Measurements from ENCODE around the gene WNT5A. TPM values are rescaled to one million over a fixed set of nuclear protein-coding genes. Genes with fewer than 3 reads are reported as not detected.

WNT5A gene
- total RNA-seq, 1 donor from 2014 or later = 17.7 TPM

DNA sequence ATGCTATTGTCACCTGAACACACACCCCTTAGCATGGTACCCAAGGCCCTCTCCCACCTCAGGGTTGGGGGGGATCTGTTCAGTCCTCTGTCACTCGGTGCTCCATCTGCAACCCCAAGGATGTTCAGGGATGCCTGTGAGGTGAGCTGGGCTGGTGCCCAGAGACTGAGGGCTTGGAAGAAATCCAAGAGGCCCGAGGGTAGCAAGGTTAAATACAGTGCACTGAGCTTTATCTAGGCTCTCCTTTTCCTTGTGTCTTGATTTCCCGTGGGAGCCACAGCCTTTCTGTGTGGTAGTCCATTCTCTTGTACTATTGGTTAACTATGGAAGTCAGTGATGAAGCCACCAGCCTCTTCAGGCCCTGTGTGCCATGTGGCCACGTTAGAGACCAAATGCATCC is 18.7 kb upstream of the WNT5A start:
- ATAC-seq = peak; percentile 44

DNA sequence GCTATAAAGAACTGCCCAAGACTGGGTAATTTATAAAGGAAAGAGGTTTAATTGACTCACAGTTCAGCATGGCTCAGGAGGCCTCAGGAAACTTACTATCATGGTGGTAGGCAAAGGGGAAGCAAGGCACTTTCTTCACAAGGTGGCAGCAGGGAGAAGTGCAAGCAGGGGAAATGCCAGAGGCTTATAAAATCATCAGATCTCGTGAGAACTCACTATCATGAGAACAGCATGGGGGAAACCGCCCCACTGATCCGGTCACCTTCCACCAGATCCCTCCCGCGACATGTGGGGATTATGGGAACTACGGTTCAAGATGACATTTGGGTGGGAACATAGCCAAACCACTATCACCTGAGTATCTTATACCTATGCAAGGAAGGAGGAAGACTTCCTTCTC is 18.0 kb upstream of the WNT5A start:
- peak; percentile 25 for ATAC-seq

DNA sequence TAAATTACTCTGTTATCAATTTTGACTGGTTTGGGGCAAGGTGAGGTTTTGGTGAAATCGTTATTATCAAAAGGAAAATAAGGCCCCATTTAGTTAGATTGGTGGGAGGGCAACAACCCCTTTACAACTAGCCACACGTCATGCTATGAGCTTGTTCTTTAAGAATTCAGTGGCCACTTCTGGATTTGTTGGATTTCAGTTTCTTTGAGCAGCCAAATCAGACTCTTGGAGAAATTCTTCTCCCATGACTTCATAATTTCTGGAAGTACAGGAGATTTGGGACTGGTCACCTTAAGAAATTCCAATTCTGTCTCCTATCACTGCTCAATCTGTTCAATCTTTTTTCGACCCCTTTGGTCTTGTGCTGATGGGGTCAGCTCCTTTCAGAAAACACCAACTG is 14.8 kb upstream of the WNT5A start:
- ATAC-seq = no peak

DNA sequence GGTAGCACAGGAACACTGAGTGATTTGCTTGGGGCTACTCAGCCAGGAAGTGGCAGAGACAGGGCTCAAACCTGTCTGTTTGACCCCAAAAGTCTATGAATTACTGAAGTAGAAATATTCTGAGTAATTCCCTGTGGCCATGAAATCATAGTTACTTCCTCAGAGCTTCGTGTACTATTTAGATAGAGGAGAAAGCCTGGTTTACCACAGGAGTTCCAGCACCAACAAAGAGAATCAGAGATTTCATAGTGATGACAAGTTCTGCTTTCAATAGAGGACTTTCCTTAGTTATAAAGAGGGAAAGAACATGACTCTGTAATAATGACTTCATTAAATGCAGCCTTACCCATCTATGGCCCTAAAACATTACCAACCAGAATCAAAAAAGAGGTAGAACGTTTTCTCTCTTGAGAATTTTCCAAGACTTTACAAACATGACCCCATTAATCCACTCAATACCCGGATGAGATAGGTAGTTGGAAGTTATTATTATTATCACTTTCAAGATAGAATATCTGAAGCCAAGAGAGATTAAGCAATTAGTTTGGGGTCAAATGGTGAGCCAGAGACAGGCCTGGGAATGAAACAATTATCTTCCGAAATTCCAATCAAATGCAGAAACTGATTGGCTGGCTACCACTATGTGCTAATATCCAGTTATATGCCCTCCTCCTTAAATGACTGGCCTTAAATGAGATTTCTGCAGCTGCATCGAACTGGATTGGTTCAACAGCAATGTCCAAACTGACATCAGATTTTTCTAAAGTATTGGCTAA is 13.6 kb upstream of the WNT5A start:
- ATAC-seq = no peak

DNA sequence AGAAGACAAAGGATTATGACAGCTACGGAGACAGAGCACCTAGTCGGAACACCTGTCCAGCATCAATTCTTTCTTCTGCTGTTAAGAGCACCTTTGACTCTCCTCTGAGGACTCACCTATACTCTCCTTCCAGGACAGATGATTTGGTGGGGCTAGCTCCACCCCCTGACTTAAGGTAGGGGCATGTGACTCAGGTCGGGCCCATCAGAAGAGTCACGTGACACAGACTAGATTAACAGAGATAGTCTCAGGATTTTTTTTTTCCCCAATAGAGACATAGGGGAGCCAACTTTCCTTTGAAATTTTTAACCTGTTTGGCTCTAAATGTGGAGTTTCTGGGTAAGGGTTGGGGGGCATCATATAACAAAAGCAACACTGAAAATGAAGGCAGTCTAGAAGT is 11.4 kb upstream of the WNT5A start:
- ATAC-seq = no peak

DNA sequence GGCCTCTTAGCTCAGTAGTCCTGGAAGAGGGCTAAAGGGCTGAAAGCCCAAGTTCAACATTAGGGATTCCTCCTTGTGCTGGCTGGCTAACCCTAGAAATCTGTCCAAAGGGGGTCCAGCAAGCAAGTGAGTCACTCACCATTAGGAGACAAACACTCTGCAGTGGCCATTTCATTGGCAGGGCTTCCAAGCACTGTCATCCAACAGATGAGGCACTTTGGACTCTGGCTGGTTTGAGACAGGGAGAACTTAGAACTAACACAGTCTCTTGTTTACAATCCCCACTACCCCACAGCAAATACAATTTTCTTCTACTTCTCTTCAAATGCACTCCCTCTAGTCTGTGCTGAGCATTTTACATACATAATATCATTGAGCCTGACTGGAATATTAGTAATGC is 10.1 kb upstream of the WNT5A start:
- ATAC-seq = no peak

DNA sequence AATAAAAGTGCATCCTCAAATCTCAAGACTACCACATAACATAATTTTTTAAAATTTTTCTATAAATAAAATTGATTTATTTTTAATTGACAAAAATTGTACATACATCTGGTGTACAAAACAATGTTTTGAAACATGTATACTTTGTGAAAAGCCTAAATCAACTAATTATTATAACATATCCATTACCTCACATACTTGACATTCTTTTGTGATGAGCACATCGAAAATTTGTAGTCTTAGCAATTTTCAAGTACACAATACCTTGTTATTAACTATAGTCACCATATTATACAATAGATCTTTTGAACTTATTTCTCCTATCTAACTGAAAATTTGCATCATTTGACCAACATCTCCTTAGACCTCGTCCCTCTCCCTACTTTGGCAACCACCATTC is 7.9 kb upstream of the WNT5A start:
- ATAC-seq = no peak

DNA sequence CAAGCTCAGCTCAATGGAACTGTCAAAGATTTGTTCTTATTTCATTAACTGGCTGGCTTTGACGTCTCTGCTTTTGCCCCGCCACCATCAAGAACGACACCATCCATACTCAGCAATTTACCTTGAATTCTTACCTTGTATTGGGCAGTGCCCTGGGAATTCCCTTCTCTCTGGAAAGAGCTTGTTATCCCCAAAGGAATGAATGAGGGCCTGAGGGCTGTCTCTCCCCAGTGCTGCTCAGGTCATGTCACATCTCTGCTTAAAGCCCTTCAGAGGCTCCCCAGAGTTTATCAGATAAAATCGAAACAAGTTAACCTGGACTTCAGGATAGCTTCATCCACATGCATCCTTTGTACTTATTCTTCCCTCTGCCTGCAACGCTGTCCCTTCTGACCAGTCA is 5.9 kb upstream of the WNT5A start:
- no peak for ATAC-seq

DNA sequence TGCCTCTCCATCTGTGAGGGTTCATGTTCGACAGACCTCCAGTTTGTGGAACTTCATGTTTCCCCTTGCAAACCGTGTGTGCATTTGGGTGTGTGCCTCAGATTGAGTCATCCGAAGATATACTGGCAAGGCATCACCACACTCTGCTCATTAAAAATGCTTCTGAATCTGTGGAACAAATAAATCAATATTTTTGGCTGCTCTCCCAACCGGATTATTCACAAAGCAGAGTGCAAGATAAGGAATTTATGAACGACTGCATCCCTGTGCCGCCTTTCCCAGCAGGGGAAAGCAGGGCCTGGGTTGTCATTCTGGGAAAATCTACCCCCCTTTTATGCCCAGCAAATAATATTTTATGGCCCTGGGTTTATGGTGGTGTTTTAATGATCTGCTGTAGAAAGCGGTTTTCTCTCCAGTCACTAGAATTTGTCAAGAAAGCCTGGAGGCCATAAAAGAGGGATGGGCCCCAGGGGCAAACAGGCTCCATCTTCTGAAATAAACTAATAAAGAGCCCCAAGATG is 4.2 kb upstream of the WNT5A start:
- no peak for ATAC-seq

DNA sequence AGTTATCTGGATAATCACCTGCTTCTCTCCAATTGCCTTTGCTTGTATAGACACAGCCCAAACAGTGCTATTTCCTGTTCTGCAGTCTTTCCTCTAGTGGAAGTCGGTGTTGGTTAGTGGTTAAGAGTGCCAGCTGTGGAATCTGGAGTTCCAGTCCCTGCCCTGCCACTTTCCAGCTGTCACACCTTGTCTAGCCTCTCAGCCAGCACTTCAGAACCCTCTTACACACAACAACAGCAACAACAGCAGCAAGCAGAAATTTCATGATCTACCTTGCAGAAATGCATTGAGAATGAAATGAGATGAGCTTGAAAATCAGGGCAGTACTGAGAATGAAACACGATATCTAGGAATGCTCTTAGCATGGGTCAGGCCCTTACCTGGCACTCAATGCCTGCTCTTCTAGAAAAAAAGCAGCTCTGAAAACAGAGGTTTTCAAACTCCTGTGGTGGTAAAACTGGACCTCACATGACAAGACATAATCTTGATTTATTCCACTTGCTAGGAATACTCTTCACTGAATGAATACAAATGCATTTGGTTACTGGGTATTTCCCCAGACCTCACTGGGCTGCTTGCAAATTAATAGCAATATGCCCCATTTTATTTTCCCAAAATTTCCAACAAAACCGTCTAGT is 3.3 kb upstream of the WNT5A start:
- no peak for ATAC-seq

DNA sequence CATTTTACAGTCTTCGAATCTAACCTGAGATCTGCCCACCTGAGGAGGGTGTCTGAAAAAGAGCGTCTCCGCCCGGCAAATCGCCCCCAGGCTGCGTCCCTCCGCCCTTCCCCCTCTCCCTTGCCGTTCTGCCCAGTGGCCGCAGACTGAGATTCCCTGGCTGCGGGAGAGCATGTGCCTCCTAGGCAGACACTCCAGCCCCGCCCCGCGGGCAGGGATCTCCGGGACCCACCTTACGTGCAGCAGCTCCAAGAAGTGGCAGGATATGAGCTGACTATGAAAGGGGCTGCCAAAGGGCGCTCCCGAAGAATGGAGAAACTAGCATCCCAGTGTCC is 2.7 kb upstream of the WNT5A start:
- no peak for ATAC-seq

DNA sequence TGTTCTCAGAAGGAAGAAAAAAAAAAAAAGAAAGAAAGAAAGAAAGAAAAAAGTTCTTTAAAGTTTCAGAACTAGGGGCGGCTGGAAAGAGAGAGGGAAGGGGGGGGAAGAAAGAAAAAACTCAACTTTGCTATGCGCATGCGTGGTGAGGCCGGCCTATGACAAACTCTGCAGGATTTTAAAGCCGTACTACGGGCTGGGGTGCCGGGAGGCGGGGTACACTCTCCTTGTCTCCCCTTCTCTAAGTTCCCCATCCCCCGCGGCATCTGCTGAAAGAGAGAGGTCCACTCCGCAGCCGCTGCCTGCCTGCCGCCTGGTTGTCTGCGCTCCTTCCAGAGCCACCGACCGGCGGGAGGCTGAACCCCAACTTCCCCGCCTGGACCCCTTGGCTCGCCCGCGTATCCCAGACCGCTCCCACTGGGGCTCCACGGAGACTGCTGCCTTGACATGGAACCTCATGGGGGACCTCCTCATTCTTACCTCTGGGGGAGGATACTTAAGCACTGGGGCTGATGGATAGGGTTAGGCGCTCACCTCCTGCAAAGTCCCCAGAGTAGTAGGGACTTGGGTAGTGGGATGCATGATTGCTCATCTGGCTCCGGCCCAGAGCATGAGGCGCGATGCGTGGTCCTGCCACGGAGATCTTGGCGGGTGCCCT is 1.4 kb upstream of the WNT5A start:
- peak; percentile 41 for ATAC-seq

DNA sequence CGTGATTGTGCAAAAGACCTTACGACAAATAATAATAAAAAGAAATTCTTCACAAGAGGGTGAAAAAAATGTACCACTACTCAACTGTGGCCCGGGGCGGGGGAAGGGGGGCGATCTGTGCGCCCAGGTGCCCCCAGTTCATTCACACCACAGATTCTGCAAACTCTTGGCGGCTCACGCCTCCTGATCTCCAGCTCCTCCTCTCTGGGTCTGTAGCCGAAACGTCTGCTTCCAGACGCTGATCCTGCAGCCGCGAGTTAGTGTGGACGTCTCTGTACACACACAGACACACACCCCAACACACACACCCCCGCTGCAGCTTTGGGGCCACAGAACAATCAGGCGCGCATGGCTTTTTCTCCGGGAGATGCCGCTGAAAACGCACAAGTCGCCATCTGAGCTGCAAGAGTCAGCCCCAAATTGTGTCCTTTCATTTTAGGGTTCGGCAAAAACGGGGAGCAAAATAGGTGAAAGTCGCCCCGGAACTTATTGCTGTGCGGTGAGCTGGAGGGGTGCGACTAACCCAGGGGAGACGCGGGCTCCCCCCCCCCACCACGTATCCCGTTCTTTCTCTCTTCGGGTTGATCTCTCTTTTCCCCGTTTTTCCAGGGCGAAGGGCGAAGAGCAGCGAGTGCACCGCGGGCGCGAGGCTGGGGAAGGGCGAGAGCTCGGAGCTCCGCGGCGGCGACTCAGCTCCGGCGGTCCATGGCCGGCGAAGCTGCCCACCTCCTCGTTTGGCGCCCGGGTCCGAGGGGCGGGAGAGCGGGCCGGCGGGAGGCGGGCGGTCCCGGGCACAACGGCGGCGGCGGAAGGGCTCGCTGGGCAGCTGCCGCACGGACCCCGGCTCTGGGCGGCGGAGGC is 505 bp upstream of the WNT5A start:
- peak; percentile 29 for ATAC-seq

DNA sequence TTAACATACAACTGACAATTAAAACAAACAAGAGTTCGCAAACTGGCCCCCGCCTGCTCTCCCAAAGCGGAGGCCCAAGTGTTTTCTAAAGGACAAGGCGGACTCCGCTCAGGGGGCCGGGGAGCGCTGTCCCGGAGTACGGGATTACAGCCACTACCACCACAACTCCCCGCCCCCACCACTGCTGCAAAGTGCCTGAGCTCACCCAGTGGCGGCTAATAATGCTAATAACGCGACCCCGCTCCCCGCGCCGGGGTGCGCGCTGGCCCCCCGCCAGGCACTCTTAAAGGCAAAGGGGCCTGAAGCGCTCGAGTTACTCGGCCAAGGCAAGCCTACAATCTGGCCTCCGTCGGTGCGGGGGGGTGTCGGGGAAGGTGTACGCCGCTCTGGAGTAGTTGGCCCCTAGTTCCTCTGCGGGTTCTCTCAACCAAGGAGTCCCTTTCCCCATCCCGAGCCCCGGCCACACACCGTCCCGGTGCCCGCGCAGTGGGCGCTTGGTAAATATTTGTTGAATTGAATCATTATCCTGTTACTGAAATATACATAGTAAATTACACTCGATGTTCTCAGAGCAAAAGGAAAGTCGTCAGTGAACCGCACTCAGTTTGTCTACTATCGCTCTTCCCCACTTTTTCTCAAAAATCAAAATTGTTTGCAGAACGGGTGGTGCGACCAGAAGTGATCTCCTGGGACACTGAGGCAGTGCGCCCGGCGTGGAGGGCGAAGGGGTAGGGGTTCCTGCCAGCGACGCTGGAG is 827 bp downstream of the WNT5A start:
- no peak for ATAC-seq

DNA sequence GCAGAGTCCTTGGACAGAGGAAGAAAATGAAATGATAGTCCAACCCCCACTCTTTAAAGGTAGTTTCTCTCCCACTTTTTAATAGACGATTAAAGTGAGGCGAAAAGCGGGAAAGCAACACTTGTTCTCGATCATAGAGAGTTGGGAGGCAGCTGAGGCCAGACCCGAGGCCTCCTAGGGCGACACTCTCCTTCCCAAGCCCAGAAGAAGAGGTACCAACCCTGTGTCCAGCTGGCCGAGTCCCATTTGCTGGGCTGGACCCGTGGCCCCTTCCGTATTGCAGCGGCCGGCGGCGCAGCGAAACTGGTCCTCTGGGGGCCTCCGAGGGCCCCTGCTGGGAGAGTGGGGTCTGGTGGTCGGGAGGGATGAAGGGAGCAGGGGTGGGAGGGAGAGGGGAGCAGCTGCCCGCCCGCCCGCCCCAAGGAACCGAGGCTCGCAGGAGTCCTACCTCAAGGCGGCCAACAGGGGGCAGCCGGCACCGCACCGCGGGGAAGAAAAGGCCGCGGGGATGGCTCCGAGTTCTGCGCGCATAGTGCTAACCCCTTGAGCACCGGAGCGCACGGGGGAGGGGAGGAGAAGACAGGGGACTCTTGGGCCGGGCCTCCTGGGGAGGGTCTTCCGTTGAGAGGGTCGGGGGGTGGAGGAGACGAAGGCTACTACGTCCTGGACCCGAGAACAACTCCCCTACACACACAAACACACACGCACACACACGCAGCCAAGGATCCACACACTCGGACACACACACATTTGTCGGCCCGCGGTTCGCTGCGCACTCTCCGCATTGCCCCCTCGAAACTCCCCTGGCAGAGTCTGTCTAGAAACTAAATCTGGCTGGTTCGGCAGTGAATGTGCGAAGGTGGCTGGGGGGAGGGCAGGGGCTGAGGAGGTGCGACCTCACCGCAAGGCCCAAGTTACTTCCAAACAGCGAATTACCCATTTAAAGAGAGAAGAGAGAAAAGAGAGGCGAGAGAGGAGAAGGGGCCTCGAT is 2.0 kb downstream of the WNT5A start:
- peak; percentile 72 for ATAC-seq

DNA sequence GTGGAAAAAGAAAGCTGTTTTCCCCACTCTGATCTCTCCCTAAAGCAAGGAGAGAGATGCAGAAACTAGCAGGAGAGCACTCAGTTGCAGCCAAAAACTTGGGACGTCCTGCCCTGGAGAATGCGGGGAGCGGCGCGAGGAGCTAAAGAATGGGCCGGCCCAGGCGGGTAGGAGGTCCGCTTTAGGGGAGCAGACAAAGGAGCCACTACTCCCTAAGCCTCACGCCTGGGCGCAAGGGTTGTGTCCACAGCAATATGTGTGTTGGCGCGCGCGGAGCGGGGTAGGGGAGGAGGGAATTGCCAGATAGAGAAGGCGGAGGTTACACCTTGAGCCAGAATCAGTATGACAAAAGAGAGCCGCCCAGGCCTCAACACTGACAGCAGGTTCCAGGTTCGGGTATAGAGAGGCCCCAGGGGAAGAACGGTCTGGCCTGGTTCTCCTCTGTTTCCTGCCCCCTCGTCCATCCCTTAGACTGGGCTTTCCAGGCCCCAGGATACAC is 2.9 kb downstream of the WNT5A start:
- no peak for ATAC-seq

DNA sequence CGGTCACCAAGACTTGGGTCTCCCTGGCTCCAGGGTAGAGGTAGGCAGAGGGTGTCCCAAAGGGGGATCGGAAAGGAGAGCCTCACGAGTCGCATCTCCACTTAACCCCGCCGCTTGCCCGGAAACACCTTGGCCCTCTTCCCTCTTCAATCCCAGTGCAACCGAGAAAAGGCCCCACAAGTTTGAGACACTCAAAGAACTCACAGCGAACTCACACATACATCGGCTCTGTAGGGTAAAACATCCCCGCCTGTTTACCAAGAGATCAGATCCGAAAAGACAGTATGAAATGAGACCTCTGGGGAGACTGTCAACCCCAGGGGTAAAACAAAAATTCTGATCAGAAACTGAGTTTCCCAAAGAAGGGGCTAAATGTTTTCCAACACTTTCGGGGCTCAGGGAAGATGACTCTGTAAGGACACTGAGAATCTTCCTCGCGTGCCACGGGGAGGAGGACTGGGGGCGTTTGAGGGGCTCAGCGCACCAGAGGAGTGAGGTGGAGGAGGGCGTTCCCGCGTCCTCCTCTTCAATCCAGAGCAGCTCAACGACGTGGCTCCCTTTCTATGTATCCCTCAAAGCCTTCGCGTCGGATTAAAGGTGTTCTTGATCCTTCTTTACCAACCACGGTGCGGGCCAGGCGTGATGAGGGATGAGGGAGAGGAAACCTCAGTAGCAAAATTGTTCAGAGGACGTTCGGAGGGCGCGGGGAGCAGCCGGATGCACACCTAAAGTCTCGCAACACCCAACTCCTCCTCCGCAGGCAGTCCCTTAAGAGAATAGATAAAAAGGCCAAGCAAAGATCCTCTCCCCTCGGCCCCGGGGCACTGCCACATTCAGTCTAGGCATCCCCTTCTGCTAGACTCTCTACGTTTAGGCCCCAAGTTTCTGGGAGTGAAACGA is 3.7 kb downstream of the WNT5A start:
- no peak for ATAC-seq

DNA sequence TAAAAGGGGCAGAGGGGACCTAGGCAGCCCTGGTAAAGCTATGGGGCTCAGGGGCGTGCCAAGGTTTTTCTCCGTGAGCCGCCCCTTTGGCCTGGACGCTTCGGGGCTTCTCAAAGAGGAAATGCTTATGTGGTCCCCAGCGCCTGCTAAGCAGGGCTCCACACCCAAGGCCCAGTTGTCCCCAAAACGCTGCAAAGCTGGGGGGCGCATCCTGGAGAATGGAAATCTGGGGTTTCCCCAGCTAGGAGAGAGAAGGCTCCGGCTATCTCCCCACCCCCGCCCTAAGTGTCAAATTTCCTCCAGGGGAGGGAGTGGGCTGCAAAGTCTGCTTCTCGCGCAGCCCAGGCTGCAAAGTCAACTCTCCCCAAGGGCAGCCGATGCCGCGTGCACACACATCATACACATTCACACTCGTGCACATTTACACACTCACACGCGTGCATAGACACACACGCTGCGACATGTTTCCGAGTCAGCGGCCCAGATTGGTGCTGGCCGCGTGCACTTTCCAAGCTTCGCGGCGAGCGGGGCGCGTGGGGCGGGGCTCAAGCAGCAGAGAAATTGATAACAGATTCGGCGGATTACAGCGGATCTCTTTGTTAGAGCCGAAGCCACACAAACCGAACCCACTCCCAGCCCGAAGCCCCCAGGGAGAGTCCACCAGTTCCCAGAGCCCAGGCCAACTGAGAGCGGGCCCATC is 4.5 kb downstream of the WNT5A start:
- ATAC-seq = no peak

Data from esophagus mucosa (tissue), 1 donor.